H9 (cell line): Measurements from ENCODE around the gene FOXK1. TPM values are rescaled to one million over a fixed set of nuclear protein-coding genes. Genes with fewer than 3 reads are reported as not detected.

Experiments
- DNase-seq: peaks from one replicate; pipeline ENCODE4 v3.0.0-alpha.2; 2017
- H2AFZ ChIP-seq: one replicate; pipeline ENCODE4 v1.6.1; 2013; ENCODE audit warnings: mild to moderate bottlenecking, low read length, control low read depth, moderate library complexity
- H2AK5ac ChIP-seq: 2 replicates; pipeline ENCODE4 v1.6.1; 2013; ENCODE audit warnings: low read length, control low read depth, mixed read lengths; ENCODE audit not compliant: insufficient read length
- H2BK120ac ChIP-seq: one replicate; pipeline ENCODE4 v1.6.1; 2013; ENCODE audit warnings: low read depth, mild to moderate bottlenecking, low read length, control low read depth, inconsistent platforms; ENCODE audit not compliant: poor library complexity, severe bottlenecking
- H2BK12ac ChIP-seq: 2 replicates; pipeline ENCODE4 v1.6.1; 2013; ENCODE audit warnings: low read length, control low read depth, mixed read lengths, low read depth; ENCODE audit not compliant: insufficient read length
- H2BK15ac ChIP-seq: 2 replicates; pipeline ENCODE4 v1.6.1; 2013; ENCODE audit warnings: low read depth, low read length, control low read depth
- H2BK20ac ChIP-seq: one replicate; pipeline ENCODE4 v1.6.1; 2013; ENCODE audit warnings: low read depth, mild to moderate bottlenecking, low read length, control low read depth, inconsistent platforms; ENCODE audit not compliant: poor library complexity, severe bottlenecking
- H2BK5ac ChIP-seq: 2 replicates; pipeline ENCODE4 v1.6.1; 2013; ENCODE audit warnings: low read length, control low read depth, mixed read lengths; ENCODE audit not compliant: insufficient read length
- H3K14ac ChIP-seq: 2 replicates; pipeline ENCODE4 v1.6.1; 2013; ENCODE audit warnings: low read length, control low read depth; ENCODE audit not compliant: insufficient read depth
- H3K18ac ChIP-seq: 2 replicates; pipeline ENCODE4 v1.6.1; 2013; ENCODE audit warnings: low read depth, mild to moderate bottlenecking, mixed read lengths, low read length, control low read depth; ENCODE audit not compliant: insufficient read length
- H3K23ac ChIP-seq: 2 replicates; pipeline ENCODE4 v1.6.1; 2013; ENCODE audit warnings: low read length, control low read depth, mixed read lengths, low read depth; ENCODE audit not compliant: insufficient read length
- H3K23me2 ChIP-seq: 2 replicates; pipeline ENCODE4 v1.6.1; 2013; ENCODE audit warnings: low read depth, mild to moderate bottlenecking, mixed read lengths, low read length, control low read depth; ENCODE audit not compliant: insufficient read length, poor library complexity, severe bottlenecking
- H3K27ac ChIP-seq: 2 replicates; pipeline ENCODE4 v1.5.1; 2013; ENCODE audit warnings: low read length, control low read depth, mixed read lengths, low read depth; ENCODE audit not compliant: insufficient read length
- H3K27me3 ChIP-seq: 2 replicates; pipeline ENCODE4 v1.6.1; 2013; ENCODE audit warnings: low read length, control low read depth, inconsistent platforms; ENCODE audit not compliant: insufficient read depth
- H3K4ac ChIP-seq: 2 replicates; pipeline ENCODE4 v1.6.1; 2013; ENCODE audit warnings: low read depth, mild to moderate bottlenecking, control low read depth, inconsistent platforms, low read length, moderate library complexity
- H3K4me1 ChIP-seq: 2 replicates; pipeline ENCODE4 v1.6.1; 2013; ENCODE audit warnings: low read length, control low read depth, inconsistent platforms; ENCODE audit not compliant: insufficient read depth
- H3K4me2 ChIP-seq: 2 replicates; pipeline ENCODE4 v1.6.1; 2013; ENCODE audit warnings: low read length, control low read depth, mixed read lengths; ENCODE audit not compliant: insufficient read length, insufficient read depth
- H3K56ac ChIP-seq: 2 replicates; pipeline ENCODE4 v1.6.1; 2013; ENCODE audit warnings: low read depth, mild to moderate bottlenecking, mixed read lengths, low read length, control low read depth; ENCODE audit not compliant: insufficient read length
- H3K79me1 ChIP-seq: 2 replicates; pipeline ENCODE4 v1.6.1; 2013; ENCODE audit warnings: low read depth, mild to moderate bottlenecking, moderate library complexity, low read length, control low read depth, inconsistent platforms; ENCODE audit not compliant: insufficient read depth, poor library complexity, severe bottlenecking
- H3K79me2 ChIP-seq: 2 replicates; pipeline ENCODE4 v1.6.1; 2013; ENCODE audit warnings: low read length, control low read depth, inconsistent platforms; ENCODE audit not compliant: insufficient read depth
- H3K9ac ChIP-seq: 2 replicates; pipeline ENCODE4 v1.6.1; 2013; ENCODE audit warnings: low read length, control low read depth, mixed read lengths; ENCODE audit not compliant: insufficient read length; ENCODE audit errors: extremely low read depth
- H3K9me3 ChIP-seq: one replicate; pipeline ENCODE4 v1.6.1; 2013; ENCODE audit warnings: low read depth, low read length, inconsistent platforms; ENCODE audit not compliant: control insufficient read depth
- H3T11ph ChIP-seq: one replicate; pipeline ENCODE4 v1.6.1; 2013; ENCODE audit warnings: mild to moderate bottlenecking, low read length, control low read depth, inconsistent platforms
- H4K20me1 ChIP-seq: one replicate; pipeline ENCODE4 v1.6.1; 2013; ENCODE audit not compliant: control insufficient read depth, insufficient read length, insufficient read depth
- H4K5ac ChIP-seq: 2 replicates; pipeline ENCODE4 v1.6.1; 2013; ENCODE audit warnings: low read depth, mild to moderate bottlenecking, mixed read lengths, low read length, control low read depth; ENCODE audit not compliant: insufficient read length
- H4K8ac ChIP-seq: replicated peaks from 2 replicates; pipeline ENCODE4 v1.6.1; 2013; ENCODE audit warnings: low read length, control low read depth, mixed read lengths, low read depth; ENCODE audit not compliant: insufficient read length
- H4K91ac ChIP-seq: 2 replicates; pipeline ENCODE4 v1.6.1; 2013; ENCODE audit warnings: low read depth, mild to moderate bottlenecking, moderate library complexity, mixed read lengths, low read length, control low read depth; ENCODE audit not compliant: insufficient read length
- H3K27ac Mint-ChIP-seq, 3 experiments: 2 replicates in 2 of 3; 3 replicates in 1 of 3; pipeline ENCODE4 v1.8.0; 2020 to 2021; ENCODE audit warnings: mixed read lengths in 3 of 3, mild to moderate bottlenecking in 1 of 3, moderate library complexity in 1 of 3
- H3K27me3 Mint-ChIP-seq: 2 replicates; pipeline ENCODE4 v1.8.0; 2021; ENCODE audit warnings: low read depth, mild to moderate bottlenecking, moderate library complexity, mixed read lengths
- H3K36me3 Mint-ChIP-seq, 3 experiments: 2 replicates in 2 of 3; 3 replicates in 1 of 3; pipeline ENCODE4 v1.8.0; 2020 to 2021; ENCODE audit warnings: low read depth in 3 of 3, mixed read lengths in 3 of 3; ENCODE audit not compliant: insufficient read depth in 1 of 3
- H3K4me1 Mint-ChIP-seq, 2 experiments: 2 replicates each; pipeline ENCODE4 v1.8.0; 2020; ENCODE audit warnings: mixed read lengths in 2 of 2
- H3K4me3 Mint-ChIP-seq, 2 experiments: 2 replicates in 1 of 2; 3 replicates in 1 of 2; pipeline ENCODE4 v1.8.0; 2020 to 2021; ENCODE audit warnings: mild to moderate bottlenecking in 2 of 2, mixed read lengths in 2 of 2, moderate library complexity in 1 of 2
- H3K9me3 Mint-ChIP-seq, 2 experiments: 2 replicates in 1 of 2; 3 replicates in 1 of 2; pipeline ENCODE4 v1.8.0; 2020; ENCODE audit warnings: mild to moderate bottlenecking in 2 of 2, mixed read lengths in 2 of 2, moderate library complexity in 1 of 2
- WGBS: extraction: QIAGEN DNeasy Blood & Tissue Kit; methylation state at CpG from one replicate; pipeline ENCODE4 v1.1.7; 2013; ENCODE audit warnings: missing lambda C conversion rate, low lambda C conversion rate, mixed read lengths; ENCODE audit not compliant: insufficient read length; ENCODE audit errors: extremely low coverage; 5-methylcytosine and 5-hydroxymethylcytosine counted together
- total RNA-seq: library from RNA; stranded (reverse); gene quantifications from 2 replicates; pipeline ENCODE4 v1.2.1, GENCODE V29; 2021
- TF ChIP-seq, protein P1 (sequence below): fragments of 200-600 bp; sonication (generic); conservative IDR thresholded peaks from 3 replicates; pipeline ENCODE4 v1.8.0; 2021; ENCODE audit warnings: antibody characterized with exemption, mild to moderate bottlenecking

The FOXK1 gene
- total RNA-seq, 1 experiment from 2014 or later = 14.4 TPM

DNA sequence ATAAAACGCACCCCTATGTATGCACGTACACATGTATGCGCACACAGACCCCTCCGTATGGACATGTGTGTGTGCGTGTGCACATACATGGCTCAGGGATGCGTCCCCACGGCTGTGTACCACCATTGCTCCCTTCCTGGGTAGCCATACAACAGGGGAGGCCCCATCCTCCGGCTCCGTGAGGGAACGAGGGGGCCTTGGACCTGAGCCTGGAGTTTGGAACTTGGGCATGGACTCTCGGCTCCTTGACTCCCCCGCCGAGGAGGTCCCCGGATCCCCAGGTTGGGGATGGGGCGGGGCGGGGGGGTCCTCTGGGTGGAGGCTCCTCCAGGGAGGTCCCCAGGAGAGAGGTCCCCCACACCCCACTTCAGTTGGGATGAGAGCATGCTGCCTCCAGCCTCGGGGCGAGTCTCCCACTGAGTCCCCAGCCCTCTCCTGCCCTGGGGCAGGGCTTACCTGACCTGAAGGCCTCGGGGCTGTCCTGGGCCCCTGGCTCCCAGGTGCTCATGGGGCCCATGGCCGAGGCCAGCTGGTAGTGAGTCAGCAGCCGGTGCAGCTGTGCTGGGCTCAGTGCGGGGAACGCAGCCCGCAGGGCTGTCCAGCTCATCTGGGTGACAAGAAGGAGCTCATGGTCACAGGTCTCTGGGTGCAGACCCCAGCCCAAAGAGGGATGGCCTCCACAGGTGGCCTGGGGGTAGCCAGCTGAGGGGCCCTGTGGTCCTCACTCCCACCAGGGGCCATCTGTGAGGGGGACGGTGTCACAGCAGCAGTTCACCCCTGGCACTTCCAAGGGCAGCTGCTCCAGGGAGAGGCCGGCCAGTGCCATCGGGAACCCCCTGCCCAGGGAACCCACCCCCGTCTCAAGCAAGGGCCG lies 123.3 kb downstream of the FOXK1 start:
- Mint-ChIP-seq H3K4me1 (peaks cover 6 to 20% of the 10 kb centered on the region in 2 experiments), H3K4me3 (no peak overlapping the region), H3K27ac (no peak overlapping the region), H3K36me3 (peaks cover 0 to 2% (median 0%) of the 10 kb centered on the region in 3 experiments; a peak in 1 of 7 replicates), H3K9me3 (no peaks in the 10 kb centered on the region), H3K27me3 (peaks cover 11% of the 10 kb centered on the region)
- H4K5ac ChIP-seq = no peak overlapping the region
- no peak overlapping the region for H2AFZ ChIP-seq
- peak overlapping the region; percentile 13; the same call in 1 of the 2 replicates for H3K14ac ChIP-seq
- WGBS = no CpG with 5 or more reads among the region's 29 CpGs
- no peak overlapping the region for H3K4ac ChIP-seq
- H3K56ac ChIP-seq = no peak overlapping the region
- H2AK5ac ChIP-seq = no peak overlapping the region
- H3K4me1 ChIP-seq = no peaks in the 10 kb centered on the region
- no peak overlapping the region for H2BK120ac ChIP-seq
- H3K9ac ChIP-seq = no peak overlapping the region
- no peaks in the 10 kb centered on the region for H3K27me3 ChIP-seq
- H4K20me1 ChIP-seq = no peaks in the 10 kb centered on the region
- no peak overlapping the region for H4K91ac ChIP-seq
- H3K23me2 ChIP-seq = no peaks in the 10 kb centered on the region
- H3K23ac ChIP-seq = no peak overlapping the region
- no peaks in the 10 kb centered on the region for H3K9me3 ChIP-seq
- no peak overlapping the region for H4K8ac ChIP-seq
- H2BK20ac ChIP-seq = no peak overlapping the region
- H3K79me2 ChIP-seq = no peaks in the 10 kb centered on the region
- TF ChIP-seq, protein P1, sequence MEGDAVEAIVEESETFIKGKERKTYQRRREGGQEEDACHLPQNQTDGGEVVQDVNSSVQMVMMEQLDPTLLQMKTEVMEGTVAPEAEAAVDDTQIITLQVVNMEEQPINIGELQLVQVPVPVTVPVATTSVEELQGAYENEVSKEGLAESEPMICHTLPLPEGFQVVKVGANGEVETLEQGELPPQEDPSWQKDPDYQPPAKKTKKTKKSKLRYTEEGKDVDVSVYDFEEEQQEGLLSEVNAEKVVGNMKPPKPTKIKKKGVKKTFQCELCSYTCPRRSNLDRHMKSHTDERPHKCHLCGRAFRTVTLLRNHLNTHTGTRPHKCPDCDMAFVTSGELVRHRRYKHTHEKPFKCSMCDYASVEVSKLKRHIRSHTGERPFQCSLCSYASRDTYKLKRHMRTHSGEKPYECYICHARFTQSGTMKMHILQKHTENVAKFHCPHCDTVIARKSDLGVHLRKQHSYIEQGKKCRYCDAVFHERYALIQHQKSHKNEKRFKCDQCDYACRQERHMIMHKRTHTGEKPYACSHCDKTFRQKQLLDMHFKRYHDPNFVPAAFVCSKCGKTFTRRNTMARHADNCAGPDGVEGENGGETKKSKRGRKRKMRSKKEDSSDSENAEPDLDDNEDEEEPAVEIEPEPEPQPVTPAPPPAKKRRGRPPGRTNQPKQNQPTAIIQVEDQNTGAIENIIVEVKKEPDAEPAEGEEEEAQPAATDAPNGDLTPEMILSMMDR = no peak
- no peak overlapping the region for H3K18ac ChIP-seq
- H2BK5ac ChIP-seq = no peak overlapping the region
- no peaks in the 10 kb centered on the region for H3K79me1 ChIP-seq
- DNase-seq = no peak
- no peak overlapping the region for H3K4me2 ChIP-seq
- no peak overlapping the region for H2BK15ac ChIP-seq
- no peak overlapping the region for H2BK12ac ChIP-seq
- H3K27ac ChIP-seq = no peak overlapping the region
- no peak overlapping the region for H3T11ph ChIP-seq
